EL (cell line): ENCODE results near the gene ZNF814.
"Not testable (repeated sequence)": the region's sequence is repeated elsewhere in the genome, so short reads cannot be mapped to it uniquely, and the experiment has no call there.

Experiments used
- DNase-seq: peaks from one replicate; pipeline ENCODE4 v3.0.0-alpha.2; 2016

ZNF814 gene

DNA sequence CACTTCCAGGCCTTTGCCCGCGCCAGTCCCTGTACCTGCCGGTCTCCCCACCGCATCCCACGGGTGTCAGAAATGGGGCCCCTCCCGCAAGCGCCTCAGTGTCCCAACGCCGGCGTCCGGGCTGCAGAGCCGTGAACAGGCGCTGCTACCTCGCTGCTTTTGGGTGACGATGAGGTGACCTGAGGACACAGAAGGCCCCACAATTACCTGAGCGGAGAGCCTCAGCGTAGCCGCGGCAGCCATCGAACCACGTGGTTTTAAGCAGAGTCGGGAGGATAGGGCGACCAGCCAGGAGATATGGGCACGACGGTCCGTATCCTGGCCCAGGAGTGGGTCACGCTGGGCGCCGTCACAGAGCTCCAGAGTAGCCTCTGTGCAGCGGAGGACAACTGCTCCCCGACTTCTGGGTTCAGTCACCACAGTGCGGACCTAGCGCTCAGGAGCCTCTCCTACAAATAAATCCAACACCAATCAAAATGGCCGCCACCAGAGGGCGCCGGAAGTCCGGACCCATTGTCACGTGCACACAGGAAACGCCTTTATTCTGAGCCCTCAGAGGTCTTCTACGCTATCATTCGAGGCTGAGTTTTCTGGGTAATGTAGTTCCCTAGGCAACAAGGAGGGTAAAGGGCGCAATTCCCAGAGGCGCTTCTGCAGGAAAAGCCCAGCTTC lies at the start of gene ZNF814:
Gene ZNF814, minus strand, starts transcription at position 478 of the 672 bp plus-strand sequence. Its CDS starts 235 bp downstream, at position 243.
- peak; percentile 48 for DNase-seq

DNA sequence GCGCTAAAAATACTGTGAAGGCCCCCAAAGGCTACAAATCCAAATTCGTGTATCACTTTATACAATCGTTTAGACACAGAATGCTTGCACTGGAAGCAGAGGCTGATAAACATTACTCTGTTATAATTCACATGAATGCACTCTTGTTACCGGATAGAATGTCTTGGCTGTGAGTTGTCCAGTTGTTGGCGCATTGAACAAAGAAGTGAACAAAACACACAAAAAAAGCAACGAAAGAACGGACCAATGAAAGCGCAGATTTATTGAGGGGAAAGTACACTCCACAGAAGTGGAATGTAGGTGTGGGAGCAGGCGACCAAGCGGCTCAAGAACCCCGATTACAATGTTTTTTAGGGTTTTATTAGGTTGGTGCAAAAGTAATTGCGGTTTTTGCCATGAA lies 46.9 kb upstream of the ZNF814 start:
- no peak for DNase-seq

DNA sequence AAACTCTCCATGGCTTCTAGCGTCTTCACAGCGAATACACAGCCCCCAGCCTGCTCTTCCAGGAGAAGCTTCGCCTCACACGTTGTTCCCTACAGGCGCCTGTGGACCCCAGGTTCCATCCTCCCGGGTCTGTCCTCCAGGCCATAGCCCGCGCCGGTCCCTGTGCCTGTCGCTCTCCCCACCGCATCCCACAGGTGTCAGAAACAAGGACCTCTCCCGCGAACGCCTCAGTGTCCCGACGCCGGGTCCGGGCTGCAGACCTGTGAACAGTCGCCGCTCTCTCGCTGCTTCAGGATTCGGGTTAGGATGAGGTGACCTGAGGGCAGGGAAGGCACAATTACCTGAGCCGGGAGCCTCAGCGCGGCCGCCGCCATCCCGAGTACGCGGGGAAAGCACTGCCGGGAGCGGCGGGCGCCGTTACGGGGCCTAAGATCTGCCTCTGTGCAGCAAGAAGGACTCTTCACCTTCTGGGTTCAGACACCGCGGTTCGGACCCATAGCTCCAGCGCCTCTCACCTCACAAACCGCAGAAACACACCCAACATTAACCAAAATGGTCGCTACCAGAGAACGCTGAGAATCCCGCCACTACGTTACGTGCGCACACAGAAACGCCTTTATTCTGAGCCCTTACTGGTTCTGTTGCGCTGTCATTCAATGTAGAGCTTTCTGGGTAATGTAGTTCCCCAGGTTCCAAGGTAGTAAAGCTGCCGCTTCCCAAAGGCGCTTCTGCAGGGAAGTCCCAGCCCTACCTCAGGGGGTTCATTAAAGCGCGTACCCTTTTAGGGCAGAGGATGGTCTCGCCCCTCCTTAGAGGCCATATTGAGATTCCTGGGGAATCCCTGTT lies 46.2 kb upstream of the ZNF814 start, which contains the start of gene ZNF418:
Gene ZNF418, minus strand, starts transcription at position 583 of the 846 bp plus-strand sequence. CDS start 1,580 bp downstream, outside the sequence.
- DNase-seq = peak; percentile 49

DNA sequence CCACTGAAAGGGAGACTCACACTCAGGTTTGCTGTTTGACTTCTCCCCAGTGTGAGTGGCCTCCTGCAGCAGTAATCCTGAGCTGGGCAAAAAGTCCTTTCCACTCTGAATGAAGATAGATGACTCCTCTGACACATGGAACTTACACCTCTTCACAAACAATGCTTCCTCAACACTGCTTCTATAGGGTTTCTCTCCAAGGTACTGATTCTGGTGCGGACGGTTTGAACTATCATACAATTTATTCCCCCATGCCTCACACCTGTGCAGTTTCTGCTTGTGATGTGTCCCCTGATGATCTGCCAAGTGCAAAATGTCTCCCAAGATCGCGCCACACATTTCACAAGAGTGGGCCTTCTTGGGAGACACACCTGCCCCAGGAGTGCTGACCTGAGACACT lies 38.8 kb upstream of the ZNF814 start:
- DNase-seq = no peak

DNA sequence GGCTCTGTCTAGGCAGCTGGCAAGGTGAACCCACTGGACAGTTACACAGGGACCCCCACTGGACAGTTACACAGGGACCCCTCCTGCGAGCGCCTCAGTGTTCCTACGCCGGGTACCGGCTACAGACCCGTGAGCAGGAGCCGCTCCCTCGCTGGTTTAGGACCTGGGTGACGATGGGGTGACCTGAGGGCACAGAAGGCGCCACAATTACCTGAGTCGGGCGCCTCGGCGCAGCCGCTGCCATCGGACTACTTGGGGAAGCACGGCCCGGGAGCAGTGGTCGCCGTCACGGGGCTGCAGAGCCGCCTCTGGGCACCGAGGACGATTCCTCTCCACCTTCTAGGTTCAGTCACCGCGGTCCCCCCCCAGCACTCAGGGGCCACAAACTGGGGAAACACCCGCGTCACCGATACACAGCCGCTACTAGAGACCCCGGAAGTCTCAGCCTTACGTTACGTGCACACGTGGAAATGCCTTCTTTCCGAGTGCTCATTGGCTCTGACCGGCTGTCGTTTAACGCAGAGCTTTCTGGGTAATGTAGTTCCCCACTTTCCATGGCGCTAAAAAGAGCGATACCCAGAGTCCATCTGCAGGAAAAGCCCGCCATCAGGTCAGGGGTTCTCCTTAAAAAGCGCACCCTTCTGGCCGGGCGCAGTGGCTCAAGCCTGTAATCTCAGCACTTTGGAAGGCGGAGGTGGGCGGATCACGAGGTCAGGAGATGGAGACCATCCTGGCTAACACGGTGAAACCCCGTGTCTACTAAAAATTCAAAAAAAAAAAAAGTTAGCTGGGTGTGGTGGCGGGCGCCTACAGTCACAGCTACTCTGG lies 27.5 kb upstream of the ZNF814 start, which contains the start of gene ZNF417:
Gene ZNF417, minus strand, starts transcription at position 425 of the 828 bp plus-strand sequence. Its CDS starts 181 bp downstream, at position 244.
- peak; percentile 96 for DNase-seq

DNA sequence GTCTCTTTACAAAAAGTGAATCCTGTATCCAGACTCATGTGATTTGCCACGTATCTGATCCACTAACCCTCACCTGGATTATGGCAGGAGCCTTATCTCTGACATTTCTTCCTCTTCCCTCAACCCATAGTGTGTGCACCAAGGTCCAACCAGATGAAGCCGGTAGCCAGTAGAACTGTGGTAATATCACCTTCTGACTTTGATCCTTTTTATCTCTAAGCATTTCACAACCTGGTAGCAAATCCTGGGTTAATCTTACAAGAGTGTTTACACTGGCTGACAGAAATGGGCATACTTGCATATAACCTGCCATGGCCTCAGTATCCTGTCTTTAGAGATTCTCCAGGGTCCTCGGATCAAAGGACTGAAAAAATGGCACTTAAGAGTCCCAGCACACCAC lies 25.7 kb upstream of the ZNF814 start:
- DNase-seq = no peak

DNA sequence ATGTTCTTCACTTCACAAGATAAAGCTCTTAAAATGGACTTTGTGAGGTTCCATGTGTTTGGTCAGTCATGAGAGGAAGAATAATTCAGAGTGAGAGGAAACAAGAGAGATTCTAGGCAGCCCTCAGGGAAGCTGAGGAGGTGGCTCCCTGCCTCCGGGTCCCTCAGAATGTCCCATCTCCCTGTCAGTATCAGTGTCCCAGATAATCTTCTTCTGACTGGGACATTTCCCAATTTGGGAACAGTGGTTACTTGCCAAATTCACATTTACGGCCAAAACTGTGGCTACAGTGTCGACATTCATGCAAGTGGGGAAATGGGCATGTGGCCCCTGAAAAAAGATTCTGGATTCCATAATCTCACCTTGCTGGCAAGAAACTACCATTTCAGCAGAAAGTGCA lies 18.6 kb upstream of the ZNF814 start:
- DNase-seq = no peak

DNA sequence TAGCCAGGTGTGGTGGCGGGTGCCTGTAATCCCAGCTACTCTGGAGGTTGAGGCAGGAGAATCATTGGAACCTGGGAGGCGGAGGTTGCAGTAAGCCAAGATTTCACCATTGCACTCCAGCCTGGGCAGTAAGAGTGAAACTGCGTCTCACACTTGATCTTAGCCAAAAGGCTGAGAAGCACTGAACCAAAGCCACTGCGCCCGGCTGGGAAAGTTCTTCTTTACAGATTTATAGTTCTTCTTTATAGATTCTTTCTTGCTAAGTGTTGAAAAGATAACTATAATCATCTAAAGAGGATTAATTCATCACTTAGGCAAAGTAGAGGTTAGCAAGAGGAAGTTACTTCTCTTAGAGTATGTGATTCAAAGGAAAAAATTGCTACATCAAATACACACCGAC lies 16.4 kb upstream of the ZNF814 start:
- no peak for DNase-seq

DNA sequence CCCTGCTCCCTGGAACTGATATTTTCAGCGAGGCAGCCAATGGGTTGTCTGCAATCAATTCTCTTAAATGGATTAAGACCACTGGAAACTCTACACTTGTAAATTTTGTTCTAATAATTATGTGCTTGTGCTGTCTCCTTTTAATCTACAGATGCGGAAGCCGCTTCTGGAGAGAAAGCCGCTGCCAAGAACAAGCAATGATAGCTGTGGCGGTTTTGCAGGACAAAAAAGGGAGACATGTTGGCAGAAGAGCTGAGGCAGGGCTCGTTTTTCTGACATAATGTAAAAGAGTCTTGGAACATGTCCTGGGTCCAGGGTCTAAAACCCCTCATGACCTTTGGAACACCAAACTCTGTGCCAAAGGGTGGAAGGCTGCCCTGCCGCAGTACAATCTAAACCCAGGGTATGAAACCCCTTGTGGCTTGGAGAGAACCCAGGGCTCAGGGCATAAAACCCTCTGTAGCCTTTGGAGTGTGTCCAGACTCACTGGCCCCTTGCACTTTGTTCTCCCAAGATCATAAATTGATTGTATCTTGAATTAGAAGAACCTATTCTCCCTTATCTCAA lies 14.9 kb upstream of the ZNF814 start:
- no peak for DNase-seq

DNA sequence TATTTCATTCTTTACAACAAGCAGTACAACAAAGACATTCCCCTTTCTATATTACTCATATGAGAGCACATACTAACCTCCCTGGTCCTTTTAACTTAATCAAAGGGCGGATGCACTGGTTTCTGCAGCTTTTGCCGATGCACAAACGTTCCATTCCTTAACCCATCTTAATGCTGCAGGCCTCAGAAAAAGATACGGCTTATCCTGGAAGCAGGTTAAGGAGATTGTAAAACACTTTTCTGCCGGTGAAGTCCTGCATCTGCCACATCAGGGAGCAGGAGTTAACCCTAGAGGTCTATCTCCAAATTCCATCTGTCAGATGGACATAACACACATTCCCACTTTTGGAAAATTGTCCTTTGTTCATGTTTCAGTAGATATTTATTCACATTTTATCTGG lies 11.5 kb upstream of the ZNF814 start:
- DNase-seq = no peak

DNA sequence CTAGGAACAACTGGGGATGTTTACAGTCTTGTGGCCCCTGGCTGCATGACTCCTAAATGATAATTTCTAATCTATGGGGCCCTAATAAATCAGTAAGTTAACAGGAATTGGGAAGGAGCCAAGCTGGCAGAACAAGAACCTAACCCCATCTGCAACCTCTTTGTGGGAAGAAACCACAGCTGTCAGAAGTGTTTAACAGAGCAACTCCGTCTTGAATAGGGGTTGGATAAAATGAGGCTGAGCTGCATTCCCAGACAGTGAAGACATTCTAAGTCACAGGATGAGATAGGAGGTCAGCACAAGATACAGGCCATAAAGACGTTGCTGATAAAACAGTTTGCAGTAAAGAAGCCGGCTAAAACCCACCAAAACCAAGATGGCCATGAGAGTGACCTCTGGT lies 1.9 kb upstream of the ZNF814 start:
- DNase-seq = peak; percentile 46

DNA sequence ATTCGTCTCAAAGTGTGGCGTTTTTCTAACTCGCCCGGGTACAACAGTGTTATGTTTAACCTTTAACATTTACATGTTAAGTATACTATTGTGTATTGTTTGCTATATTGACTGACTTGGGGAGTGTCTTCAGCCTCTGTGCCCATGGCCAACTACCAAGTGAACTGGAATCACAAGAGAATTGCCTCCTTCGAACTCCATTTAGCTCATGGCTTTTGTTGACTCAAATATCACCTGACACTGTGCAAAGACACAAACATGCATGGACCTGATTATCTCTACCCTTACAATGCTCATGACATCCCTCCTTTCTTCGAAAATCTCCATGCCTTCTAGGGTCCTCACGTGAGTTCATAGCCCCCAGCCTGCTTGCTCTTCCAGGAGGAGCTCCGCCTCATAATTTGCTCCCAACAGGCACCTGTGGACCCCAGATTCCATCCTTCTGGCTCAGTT lies 704 bp downstream of the ZNF814 start:
- no peak for DNase-seq

DNA sequence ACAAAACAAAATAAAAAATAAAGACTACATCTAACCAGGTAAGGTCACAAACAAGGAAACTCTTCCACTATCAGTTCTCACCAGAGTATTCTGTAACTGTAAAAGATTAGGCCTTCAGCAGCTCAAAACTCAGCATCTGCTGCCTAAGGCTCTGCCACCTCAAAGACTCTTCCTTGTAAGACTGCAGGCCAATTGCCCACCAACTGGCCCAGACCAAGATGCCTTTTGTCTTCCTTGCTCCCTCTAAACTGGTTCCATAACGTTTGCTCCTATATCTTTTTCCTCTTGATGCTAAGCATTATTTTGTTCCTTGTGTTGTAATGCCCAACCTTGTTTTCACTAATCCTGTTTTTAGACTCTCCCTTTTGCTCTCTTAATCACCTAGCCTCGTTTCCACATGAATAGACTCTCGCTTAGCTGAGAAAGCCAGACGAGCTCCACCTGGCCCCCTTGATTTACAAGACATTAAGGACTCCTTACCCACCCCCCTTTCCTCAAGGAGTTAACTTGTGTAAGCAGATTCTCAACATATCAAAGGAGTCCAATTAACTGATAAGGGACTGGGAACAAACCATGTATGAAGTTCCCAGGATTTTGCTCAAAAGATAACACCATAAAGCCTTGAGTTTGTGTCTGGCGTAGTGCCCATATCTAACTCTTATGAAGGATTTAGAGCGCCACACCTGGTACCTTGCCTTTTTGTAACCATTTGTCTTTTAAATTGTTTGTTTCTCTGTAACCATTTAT lies 1.5 kb downstream of the ZNF814 start:
- DNase-seq = no peak

DNA sequence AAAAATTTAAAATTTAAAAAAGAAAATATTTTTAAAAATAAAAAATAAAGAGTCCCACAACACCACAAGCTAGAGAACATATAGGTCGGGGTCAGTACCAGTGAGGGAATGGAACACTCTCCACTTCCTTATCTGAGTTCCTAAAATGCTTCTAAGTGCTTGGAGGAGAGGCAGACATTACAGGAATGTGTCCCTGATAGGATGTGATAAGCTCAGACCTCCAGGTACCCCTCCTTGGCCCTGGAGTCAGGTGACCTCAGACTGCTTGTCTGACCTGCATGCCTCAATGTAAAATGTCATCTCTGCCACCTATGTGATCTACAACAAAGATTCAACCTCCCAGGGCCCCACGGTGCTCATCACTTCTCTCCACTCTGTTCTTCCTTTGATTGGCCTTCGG lies 2.8 kb downstream of the ZNF814 start:
- no peak for DNase-seq

DNA sequence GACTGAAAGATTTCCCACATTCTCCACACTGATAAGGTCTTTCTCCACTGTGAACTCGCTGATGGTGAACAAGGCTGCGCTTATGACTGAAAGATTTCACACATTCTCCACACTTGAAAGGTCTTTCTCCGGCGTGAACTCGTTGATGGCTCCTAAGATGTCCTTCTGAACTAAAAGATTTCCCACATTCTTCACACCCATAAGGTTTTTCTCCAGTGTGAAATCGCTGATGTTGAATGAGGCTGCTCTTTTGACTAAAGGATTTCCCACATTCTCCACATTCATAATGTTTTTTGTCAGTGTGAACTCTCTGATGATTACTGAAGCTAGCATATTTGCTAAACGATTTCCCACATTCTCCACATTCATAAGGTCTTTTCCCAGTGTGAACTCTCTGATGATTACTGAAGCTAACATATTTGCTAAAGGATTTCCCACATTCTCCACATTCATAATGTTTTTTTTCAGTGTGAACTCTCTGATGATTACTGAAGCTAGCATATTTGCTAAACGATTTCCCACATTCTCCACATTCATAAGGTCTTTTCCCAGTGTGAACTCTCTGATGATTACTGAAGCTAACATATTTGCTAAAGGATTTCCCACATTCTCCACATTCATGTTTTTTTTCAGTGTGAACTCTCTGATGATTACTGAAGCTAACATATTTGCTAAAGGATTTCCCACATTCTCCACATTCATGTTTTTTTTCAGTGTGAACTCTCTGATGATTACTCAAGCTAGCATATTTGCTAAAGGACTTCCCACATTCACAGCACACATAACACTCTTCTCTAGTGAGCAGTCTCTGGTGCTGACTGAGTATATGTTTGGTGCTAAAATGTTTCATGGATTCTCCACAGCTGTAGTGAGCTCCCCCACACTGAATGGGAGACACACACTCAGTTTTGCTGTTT lies 14.7 kb downstream of the ZNF814 start:
- DNase-seq = not testable (repeated sequence)

DNA sequence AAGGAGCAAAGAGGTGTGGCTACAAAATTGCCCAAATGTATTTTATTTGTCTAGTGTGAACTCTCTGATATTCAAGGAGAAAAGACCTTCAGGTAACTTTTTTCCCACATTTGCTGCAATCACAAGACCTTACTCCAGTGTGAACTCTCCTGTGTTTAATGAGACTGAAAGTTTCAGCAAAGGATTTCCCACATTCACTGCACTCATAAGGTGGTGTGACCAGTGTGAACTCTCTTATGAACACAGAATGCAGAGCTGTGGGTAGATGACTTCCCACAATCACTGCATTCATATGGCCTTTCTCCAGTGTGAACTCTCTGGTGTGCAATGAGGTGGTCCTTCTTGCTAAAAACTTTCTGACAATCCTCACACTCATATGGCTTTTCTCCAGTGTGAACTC lies 16.4 kb downstream of the ZNF814 start:
- no peak for DNase-seq

DNA sequence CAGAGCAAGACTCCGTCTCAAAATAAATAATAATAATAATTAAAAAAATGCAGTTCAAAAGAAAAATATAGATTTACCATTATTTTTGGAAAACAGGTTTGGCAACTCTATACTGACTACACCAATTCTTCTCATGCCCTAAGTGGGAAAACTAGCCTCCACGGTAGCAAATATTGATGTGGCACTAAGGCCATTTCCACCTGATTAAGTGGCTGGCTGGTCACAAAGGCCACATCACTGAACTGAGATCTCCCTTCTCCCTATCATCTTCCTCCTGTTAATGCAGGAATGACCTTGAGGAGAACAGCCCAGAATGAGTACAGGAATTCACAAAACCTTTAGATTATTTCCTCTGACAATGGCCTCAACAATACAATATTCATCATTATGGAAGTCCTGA lies 18.6 kb downstream of the ZNF814 start:
- DNase-seq = no peak

DNA sequence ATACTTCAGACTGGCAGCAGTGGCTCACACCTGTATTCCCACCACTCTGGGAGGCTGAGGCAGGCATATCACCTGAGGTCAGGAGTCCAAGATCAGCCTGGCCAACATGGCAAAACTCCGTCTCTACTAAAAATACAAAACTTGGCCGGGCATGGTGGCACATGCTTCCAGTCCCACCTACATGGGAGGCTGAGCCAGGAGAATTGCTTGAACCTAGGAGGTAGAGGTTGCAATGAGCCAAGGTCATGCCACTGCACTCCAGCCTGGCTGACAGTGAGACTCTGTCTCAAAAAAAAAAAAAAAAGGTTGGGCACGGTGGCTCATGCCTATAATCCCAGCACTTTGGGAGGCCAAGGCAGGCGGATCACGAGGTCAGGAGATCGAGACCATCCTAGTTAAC lies 19.2 kb downstream of the ZNF814 start:
- not testable (repeated sequence) for DNase-seq

DNA sequence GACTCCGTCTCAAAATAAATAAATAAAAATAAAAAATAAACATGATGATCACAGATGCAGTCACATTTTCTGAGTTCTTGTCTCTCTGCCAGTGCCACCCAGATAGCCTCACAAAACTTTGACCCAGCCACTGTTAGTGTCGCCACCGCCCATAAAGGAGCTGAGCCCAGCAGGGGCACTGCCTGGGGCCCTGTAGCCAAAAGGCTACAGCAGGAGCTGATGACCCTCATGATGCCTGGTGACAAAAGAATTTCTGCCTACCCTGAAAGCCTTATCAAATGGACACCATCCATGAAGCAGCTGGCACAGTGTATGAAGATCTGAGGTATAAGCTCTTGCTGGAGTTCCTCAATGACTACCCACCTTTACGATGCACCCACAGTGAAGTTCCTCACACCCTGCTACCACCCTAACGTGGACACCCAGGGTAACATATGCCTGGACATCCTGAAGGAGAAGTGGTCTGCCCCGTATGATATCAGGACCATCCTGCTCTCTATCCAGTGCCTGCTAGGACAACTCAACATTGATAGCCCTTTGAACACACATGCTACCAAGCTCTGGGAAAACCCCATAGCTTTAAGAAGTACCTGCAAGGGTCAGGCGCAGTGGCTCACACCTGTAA lies 20.9 kb downstream of the ZNF814 start:
- DNase-seq = no peak

DNA sequence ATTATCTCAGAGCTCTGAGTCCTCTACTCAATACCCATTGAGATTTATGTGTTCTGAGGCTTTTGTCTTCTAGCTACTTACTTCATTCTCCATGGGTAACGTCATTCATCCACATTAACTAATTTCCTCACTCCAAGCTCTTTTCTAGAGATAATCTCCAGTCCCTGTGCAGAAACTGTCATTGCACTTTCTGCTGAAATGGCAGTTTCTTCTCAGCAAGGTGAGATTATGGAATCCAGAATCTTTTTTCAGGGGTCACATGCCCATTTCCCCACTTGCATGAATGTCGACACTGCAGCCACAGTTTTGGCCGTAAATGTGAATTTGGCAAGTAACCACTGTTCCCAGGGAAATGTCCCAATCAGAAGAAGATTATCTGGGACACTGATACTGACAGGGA lies 26.5 kb downstream of the ZNF814 start:
- not testable (repeated sequence) for DNase-seq
